Lung (tissue), 12 donors: Measurements from ENCODE around the gene IDH3B. TPM values are rescaled to one million over a fixed set of nuclear protein-coding genes. Genes with fewer than 3 reads are reported as not detected.

Source experiments
- ATAC-seq: fragments of 200-7000 bp; cut with Tn5 transposase; one replicate; pipeline ENCODE4 v1.9.1; 2020; ENCODE audit warnings: moderate number of reproducible peaks; ENCODE audit not compliant: insufficient read depth, low FRiP score
- DNase-seq, 3 donors: peaks; one replicate each; pipeline ENCODE4 v3.0.0-alpha.2; 2013 to 2017
- H3K27ac ChIP-seq, 2 donors: one replicate each; pipeline ENCODE4 v1.5.1; 2013; ENCODE audit warnings: mild to moderate bottlenecking in 2 of 2, moderate library complexity in 2 of 2, control low read depth in 1 of 2, inconsistent platforms in 1 of 2, low read depth in 1 of 2, low read length in 1 of 2
- H3K27me3 ChIP-seq, 3 donors: one replicate each; pipeline ENCODE4 v1.5.1; 2013; ENCODE audit warnings: low read length in 2 of 3; ENCODE audit not compliant: control insufficient read depth in 3 of 3, insufficient read depth in 3 of 3
- H3K36me3 ChIP-seq, 4 donors: one replicate each; pipeline ENCODE4 v1.5.1; 2013; ENCODE audit warnings: low read length in 4 of 4, mild to moderate bottlenecking in 1 of 4, moderate library complexity in 1 of 4; ENCODE audit not compliant: control insufficient read depth in 4 of 4, insufficient read depth in 4 of 4
- H3K4me1 ChIP-seq, 5 donors: one replicate each; pipeline ENCODE4 v1.5.1; 2013; ENCODE audit warnings: low read length in 5 of 5, mild to moderate bottlenecking in 2 of 5, moderate library complexity in 1 of 5; ENCODE audit not compliant: control insufficient read depth in 5 of 5, insufficient read depth in 5 of 5
- H3K4me3 ChIP-seq: one replicate; pipeline ENCODE4 v1.5.1; 2013; ENCODE audit warnings: mild to moderate bottlenecking, control low read depth, moderate library complexity
- H3K9ac ChIP-seq, 2 donors: one replicate each; pipeline ENCODE4 v1.5.1; 2013; ENCODE audit warnings: low read length in 2 of 2, control low read depth in 1 of 2; ENCODE audit not compliant: insufficient read depth in 1 of 2
- H3K9me3 ChIP-seq, 4 donors: one replicate each; pipeline ENCODE4 v1.5.1; 2013; ENCODE audit warnings: low read length in 3 of 4, mild to moderate bottlenecking in 1 of 4, moderate library complexity in 1 of 4; ENCODE audit not compliant: control insufficient read depth in 4 of 4, insufficient read depth in 3 of 4
- CTCF ChIP-seq: IDR thresholded peaks from 2 replicates; pipeline ENCODE4 v1.5.1; 2012; ENCODE audit warnings: mild to moderate bottlenecking; ENCODE audit errors: control extremely low read depth, extremely low read depth
- WGBS, 2 donors: extraction: QIAGEN DNeasy Blood & Tissue Kit; methylation state at CpG; one replicate each; pipeline ENCODE4 v1.1.7; 2013; 5-methylcytosine and 5-hydroxymethylcytosine counted together
- polyA plus RNA-seq, 2 donors: library from polyadenylated mRNA; stranded (reverse); fragments of 200-250 nt; gene quantifications; one replicate each; pipeline ENCODE4 v1.2.1, GENCODE V29; 2013
- total RNA-seq, 2 donors: library from RNA; depleted of rRNA in 1 of 2; stranded (reverse); fragments of >200 nt in 1 of 2; gene quantifications; one replicate each; pipeline ENCODE4 v1.2.1, GENCODE V29; 2014 to 2021
- donor health status: control.
- donor health status: control.
- donor health status: Bipolar disorder and iron deficiency.
- donor health status: healthy.
- donor health status: DM: yes; HTN: yes; CAD: no.

Gene IDH3B
- total and polyA plus RNA-seq, 4 donors, result 65.3 to 83.1 (median 70.1) TPM

- no peaks in the 10 kb centered on the region for H3K27me3 ChIP-seq
- ATAC-seq (no peak), DNase-seq (no peak)
- peaks cover 0 to 14% (median 3%) of the 10 kb centered on the region in 5 donors for H3K4me1 ChIP-seq
- no peak overlapping the region for H3K4me3 ChIP-seq
- H3K9me3 ChIP-seq, result no peaks in the 10 kb centered on the region
- peaks cover 21 to 71% (median 64%) of the 10 kb centered on the region in 4 donors for H3K36me3 ChIP-seq
- WGBS, 2 donors, result 92 to 95% methylated on average over 5 of the region's 5 CpGs
- H3K9ac ChIP-seq, result no peak overlapping the region
- no peak for TF ChIP-seq CTCF
- H3K27ac ChIP-seq, result no peak overlapping the region
These were observed 6.3 kb downstream of the IDH3B start for GRCh38 chr20:2657674-2658073.

GRCh38 chr20:2657241-2657640 lies 6.8 kb downstream of the IDH3B start:
- Histone ChIP-seq H3K27me3 (no peaks in the 10 kb centered on the region), H3K9ac (no peak overlapping the region), H3K9me3 (no peaks in the 10 kb centered on the region), H3K4me3 (no peak overlapping the region), H3K4me1 (peaks cover 0 to 14% (median 3%) of the 10 kb centered on the region in 5 donors), H3K27ac (no peak overlapping the region), H3K36me3 (peaks cover 21 to 71% (median 64%) of the 10 kb centered on the region in 4 donors)
- DNase-seq, result no peak
- no peak for ATAC-seq
- WGBS, 2 donors, result 84 to 86% methylated on average over 5 of the region's 5 CpGs
- no peak for TF ChIP-seq CTCF

- Histone ChIP-seq H3K9me3 (no peaks in the 10 kb centered on the region), H3K4me1 (peaks cover 0 to 14% (median 3%) of the 10 kb centered on the region in 5 donors), H3K27me3 (no peaks in the 10 kb centered on the region), H3K36me3 (peaks cover 21 to 71% (median 63%) of the 10 kb centered on the region in 4 donors), H3K4me3 (no peak overlapping the region), H3K27ac (no peak overlapping the region), H3K9ac (no peak overlapping the region)
- WGBS, 2 donors, result 93 to 94% methylated on average over 12 of the region's 12 CpGs
- no peak for DNase-seq
- TF ChIP-seq CTCF, result no peak
- ATAC-seq, result no peak
These were observed 7.4 kb downstream of the IDH3B start for GRCh38 chr20:2656471-2657117.
